ENCODE results near the gene ADAMTSL1.

DNA sequence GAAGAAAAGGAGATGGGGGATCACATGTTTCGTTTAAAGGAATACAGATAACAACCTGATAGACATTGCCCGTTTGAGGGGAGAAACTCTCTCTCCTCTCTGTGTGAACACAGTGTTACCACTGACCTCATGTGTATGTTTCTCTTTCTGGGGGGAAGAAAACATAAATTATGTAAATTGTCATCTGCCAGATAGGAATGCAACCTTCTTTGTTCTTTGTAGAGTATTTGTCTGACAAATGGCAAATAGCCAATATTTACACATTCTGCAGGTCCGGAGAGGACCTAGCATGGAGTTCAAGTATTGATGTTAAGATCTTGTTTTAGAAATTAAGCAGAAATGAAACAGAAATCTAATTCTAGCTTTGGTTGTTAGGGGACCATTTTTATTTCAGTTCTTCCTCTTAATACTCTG, 282.8 kb downstream of the ADAMTSL1 start:
- TF ChIP-seq, protein P1, sequence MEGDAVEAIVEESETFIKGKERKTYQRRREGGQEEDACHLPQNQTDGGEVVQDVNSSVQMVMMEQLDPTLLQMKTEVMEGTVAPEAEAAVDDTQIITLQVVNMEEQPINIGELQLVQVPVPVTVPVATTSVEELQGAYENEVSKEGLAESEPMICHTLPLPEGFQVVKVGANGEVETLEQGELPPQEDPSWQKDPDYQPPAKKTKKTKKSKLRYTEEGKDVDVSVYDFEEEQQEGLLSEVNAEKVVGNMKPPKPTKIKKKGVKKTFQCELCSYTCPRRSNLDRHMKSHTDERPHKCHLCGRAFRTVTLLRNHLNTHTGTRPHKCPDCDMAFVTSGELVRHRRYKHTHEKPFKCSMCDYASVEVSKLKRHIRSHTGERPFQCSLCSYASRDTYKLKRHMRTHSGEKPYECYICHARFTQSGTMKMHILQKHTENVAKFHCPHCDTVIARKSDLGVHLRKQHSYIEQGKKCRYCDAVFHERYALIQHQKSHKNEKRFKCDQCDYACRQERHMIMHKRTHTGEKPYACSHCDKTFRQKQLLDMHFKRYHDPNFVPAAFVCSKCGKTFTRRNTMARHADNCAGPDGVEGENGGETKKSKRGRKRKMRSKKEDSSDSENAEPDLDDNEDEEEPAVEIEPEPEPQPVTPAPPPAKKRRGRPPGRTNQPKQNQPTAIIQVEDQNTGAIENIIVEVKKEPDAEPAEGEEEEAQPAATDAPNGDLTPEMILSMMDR (IDR thresholded peaks at IDR 0.05; ENCODE audit: borderline replicate concordance, extremely low read depth, low read length, poor library complexity, severe bottlenecking), result no peak
- no peak for TF ChIP-seq EZH2 (IDR thresholded peaks at IDR 0.05; ENCODE audit: borderline replicate concordance, low read depth, low read length, severe bottlenecking)

Measured in DND-41 (cell line).